Prostate gland (tissue), 2 donors: ENCODE data around the gene ATPAF2. TPM values are rescaled to one million over a fixed set of nuclear protein-coding genes. Genes with fewer than 3 reads are reported as not detected.

Source experiments
- DNase-seq: peaks from one replicate; pipeline ENCODE4 v3.0.0-alpha.2; 2019; ENCODE audit warnings: low spot score
- H3K27ac ChIP-seq, 2 donors: fragments of 200-600 bp; sonication (generic); 2 replicates each; pipeline ENCODE4 v1.5.1; 2017 to 2019
- H3K27me3 ChIP-seq: fragments of 200-600 bp; sonication (generic); replicated peaks from 2 replicates; pipeline ENCODE4 v1.5.1; 2019; ENCODE audit not compliant: insufficient read depth
- H3K36me3 ChIP-seq, 2 donors: fragments of 200-600 bp; sonication (generic); 1 replicate in 1 of 2; 2 replicates in 1 of 2; pipeline versions ENCODE4 v1.5.1 to v1.8.1; 2017 to 2019
- H3K4me1 ChIP-seq: fragments of 200-600 bp; sonication (generic); replicated peaks from 2 replicates; pipeline ENCODE4 v1.5.1; 2019
- H3K4me3 ChIP-seq, 2 donors: fragments of 200-600 bp; sonication (generic); 2 replicates each; pipeline ENCODE4 v1.5.1; 2017 to 2019
- H3K9me3 ChIP-seq: fragments of 200-600 bp; sonication (generic); 2 replicates; pipeline ENCODE4 v1.5.1; 2017
- POLR2A ChIP-seq: fragments of 450-650 bp; IDR thresholded peaks from one replicate; pipeline ENCODE4 v1.6.1; 2016; ENCODE audit warnings: antibody characterized with exemption, mild to moderate bottlenecking
- POLR2AphosphoS5 ChIP-seq: sonication (generic); formaldehyde crosslinking; IDR thresholded peaks from one replicate; pipeline ENCODE4 v1.6.1; 2017; ENCODE audit warnings: antibody characterized with exemption
- WGBS: methylation state at CpG from one replicate; pipeline ENCODE4 v1.1.5; 2018; 5-methylcytosine and 5-hydroxymethylcytosine counted together
- intact Hi-C: fragments of 100-400 bp; cut with DNase I; formaldehyde crosslinking; loops from one replicate; pipeline ENCODE4 v1.14.2; 2022
- total RNA-seq, 2 donors: library from RNA; depleted of rRNA; stranded (reverse); fragments of >200 nt; gene quantifications; one replicate each; pipeline ENCODE4 v1.1.0, GENCODE V29; 2016
- TF ChIP-seq, protein P1 (sequence below), 4 experiments: fragments of 200-600 bp in 2 of 4; fragments of 450-650 bp in 2 of 4; sonication (generic) in 2 of 4; IDR thresholded peaks; 1 replicate in 3 of 4; 2 replicates in 1 of 4; pipeline ENCODE4 v1.5.1; 2016 to 2019; ENCODE audit warnings: antibody characterized with exemption in 4 of 4, mild to moderate bottlenecking in 2 of 4, moderate library complexity in 2 of 4

The ATPAF2 gene
- total RNA-seq, 2 donors from 2014 or later, result 17.7 to 30.5 TPM

DNA sequence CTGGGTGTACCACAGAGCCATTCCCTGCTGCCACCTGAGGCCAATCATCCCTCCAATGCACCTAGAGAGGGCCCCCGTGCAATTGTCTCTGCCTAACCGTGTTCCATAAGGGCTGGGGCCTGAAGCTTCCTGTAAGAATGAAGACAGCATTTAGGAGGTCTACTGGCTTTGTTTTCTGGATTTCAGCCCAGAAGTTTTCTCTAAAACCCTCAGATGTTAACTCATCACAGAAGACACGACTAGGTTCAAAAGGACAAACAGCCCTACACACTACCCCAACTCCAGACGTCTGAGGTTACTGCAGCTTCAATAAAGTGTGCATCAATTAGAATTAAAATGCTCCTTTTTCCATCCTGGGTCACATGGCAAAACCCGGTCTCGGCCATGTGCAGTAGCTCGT is 38.0 kb upstream of the ATPAF2 start:
- no peaks in the 10 kb centered on the region for H3K4me1 ChIP-seq
- no peak for DNase-seq
- no peak overlapping the region for H3K4me3 ChIP-seq
- H3K27ac ChIP-seq, result no peak overlapping the region
- H3K36me3 ChIP-seq, result no peaks in the 10 kb centered on the region
- 58% methylated on average over 7 of the region's 7 CpGs for WGBS
- intact Hi-C loops, result no loop called here
- TF ChIP-seq, protein P1, sequence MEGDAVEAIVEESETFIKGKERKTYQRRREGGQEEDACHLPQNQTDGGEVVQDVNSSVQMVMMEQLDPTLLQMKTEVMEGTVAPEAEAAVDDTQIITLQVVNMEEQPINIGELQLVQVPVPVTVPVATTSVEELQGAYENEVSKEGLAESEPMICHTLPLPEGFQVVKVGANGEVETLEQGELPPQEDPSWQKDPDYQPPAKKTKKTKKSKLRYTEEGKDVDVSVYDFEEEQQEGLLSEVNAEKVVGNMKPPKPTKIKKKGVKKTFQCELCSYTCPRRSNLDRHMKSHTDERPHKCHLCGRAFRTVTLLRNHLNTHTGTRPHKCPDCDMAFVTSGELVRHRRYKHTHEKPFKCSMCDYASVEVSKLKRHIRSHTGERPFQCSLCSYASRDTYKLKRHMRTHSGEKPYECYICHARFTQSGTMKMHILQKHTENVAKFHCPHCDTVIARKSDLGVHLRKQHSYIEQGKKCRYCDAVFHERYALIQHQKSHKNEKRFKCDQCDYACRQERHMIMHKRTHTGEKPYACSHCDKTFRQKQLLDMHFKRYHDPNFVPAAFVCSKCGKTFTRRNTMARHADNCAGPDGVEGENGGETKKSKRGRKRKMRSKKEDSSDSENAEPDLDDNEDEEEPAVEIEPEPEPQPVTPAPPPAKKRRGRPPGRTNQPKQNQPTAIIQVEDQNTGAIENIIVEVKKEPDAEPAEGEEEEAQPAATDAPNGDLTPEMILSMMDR (IDR thresholded peaks at IDR 0.05), result no peak
- TF ChIP-seq POLR2A (no peak), POLR2AphosphoS5 (no peak)
- no peaks in the 10 kb centered on the region for H3K9me3 ChIP-seq
- no peaks in the 10 kb centered on the region for H3K27me3 ChIP-seq

DNA sequence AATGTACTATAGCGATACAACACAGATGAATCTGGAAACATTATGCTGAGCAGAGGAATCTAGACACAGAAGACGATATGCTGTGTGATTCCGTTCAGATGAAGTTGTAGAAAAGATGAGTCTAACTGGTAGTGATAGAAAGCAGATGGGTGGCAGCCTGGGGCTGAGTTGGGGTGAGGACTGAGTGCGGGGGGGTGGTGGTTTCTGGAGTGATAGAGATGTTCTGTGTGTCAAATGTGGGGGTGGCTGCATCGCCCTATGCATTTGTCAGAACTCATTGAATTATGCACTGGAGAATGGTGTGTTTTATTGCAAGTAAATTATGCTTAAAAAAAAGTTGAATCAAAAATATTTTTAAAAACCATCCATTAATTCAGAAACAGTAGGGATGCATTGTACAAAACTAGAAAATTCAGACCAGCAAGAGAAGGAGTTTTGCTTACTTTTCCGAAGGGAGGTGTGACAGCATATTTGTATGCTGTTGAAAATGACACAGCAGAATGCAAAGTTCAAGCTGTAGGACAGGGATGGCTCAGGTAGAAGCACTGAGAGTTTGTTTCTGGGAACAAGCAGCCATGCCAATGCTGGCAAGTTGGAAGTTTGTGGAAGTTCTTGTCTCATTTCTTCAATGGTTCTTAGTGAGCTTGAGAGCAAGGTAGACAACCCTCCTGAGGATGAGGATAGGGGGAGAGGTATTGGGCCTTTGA is 35.8 kb upstream of the ATPAF2 start:
- Histone ChIP-seq H3K27ac (no peak overlapping the region), H3K27me3 (no peaks in the 10 kb centered on the region), H3K9me3 (no peaks in the 10 kb centered on the region), H3K4me1 (no peaks in the 10 kb centered on the region), H3K36me3 (no peaks in the 10 kb centered on the region), H3K4me3 (no peak overlapping the region)
- DNase-seq, result no peak
- intact Hi-C loops, result no loop called here
- 80% methylated on average over 6 of the region's 6 CpGs for WGBS
- TF ChIP-seq POLR2AphosphoS5 (no peak), POLR2A (no peak)
- TF ChIP-seq, protein P1 (IDR thresholded peaks at IDR 0.05), result no peak

DNA sequence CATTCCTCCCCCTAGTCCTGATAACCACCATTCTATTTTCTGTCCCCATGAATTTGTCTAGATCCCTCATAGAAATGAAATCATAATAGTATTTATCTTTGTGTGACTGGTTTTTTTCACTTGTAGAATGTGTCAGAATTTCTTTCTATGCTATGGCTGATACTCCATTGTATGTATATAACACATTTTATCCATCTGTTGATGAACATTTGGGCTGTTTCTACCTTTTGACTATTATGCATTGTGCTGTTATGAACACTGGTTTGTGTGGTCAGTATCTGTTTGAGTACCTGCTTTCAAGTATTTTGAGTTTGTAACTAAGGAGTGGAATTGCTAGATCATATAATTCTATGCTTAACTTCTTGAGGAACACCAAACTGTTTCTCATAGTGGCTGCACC is 32.8 kb upstream of the ATPAF2 start:
- no peak for DNase-seq
- no peak overlapping the region for H3K4me3 ChIP-seq
- intact Hi-C loops, result no loop called here
- TF ChIP-seq, protein P1 (IDR thresholded peaks at IDR 0.05), result no peak
- TF ChIP-seq POLR2A, result no peak
- no peak for TF ChIP-seq POLR2AphosphoS5
- no peaks in the 10 kb centered on the region for H3K36me3 ChIP-seq
- no peaks in the 10 kb centered on the region for H3K27me3 ChIP-seq
- H3K9me3 ChIP-seq, result no peaks in the 10 kb centered on the region
- H3K4me1 ChIP-seq, result no peaks in the 10 kb centered on the region
- no peak overlapping the region for H3K27ac ChIP-seq

DNA sequence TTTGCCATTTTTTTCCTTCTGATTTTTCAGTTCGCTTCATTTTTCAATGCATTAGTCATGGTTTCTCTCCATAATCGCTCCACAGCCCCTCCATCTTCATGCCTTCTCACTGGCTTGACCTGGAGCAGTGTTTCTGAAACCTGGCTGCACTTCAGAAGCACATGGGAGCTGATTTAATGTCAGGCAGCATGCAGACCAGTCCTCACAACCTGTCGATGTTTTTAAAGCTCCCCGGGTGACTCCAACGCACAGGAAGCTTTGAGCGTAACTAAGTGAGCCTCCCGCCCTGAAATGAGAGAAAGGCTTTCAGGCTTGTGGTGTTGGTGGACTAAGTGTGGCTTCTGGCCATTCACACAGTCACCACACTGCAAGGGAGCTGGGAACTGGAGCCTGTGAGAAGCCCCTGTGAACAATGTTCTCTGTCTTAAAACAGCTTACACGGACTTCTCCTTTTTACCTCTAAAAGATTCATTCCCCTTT is 31.9 kb upstream of the ATPAF2 start:
- H3K27me3 ChIP-seq, result no peaks in the 10 kb centered on the region
- WGBS, result 14% methylated on average over 8 of the region's 8 CpGs
- H3K27ac ChIP-seq, result no peak overlapping the region
- no peaks in the 10 kb centered on the region for H3K9me3 ChIP-seq
- no peak for DNase-seq
- no peaks in the 10 kb centered on the region for H3K36me3 ChIP-seq
- H3K4me3 ChIP-seq, result no peak overlapping the region
- H3K4me1 ChIP-seq, result no peaks in the 10 kb centered on the region
- TF ChIP-seq, protein P1 (IDR thresholded peaks at IDR 0.05), result no peak
- TF ChIP-seq POLR2AphosphoS5, result no peak
- TF ChIP-seq POLR2A, result no peak
- intact Hi-C loops, result no loop called here

DNA sequence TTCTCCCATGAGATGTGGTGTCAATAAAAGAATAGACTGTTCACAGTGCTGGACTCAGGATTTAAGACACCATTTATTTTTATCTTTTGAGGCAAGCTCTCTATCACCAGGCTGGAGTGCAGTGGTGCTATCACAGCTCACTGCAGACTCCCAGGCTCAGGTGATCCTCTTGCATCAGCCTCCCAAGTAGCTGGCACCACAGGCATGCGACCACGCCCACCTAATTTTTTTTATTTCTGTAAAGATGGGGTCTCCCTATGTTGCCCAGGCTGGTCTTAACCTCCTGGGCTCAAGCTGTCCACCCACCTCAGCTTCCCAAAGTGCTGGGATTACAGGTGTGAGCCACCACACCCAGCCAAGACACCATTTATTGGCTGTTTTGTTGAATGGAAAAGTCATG is 30.1 kb upstream of the ATPAF2 start:
- no peak for DNase-seq
- no peak overlapping the region for H3K4me3 ChIP-seq
- H3K9me3 ChIP-seq, result no peaks in the 10 kb centered on the region
- no peaks in the 10 kb centered on the region for H3K36me3 ChIP-seq
- WGBS, result 98% methylated on average over 2 of the region's 2 CpGs
- no peaks in the 10 kb centered on the region for H3K27me3 ChIP-seq
- intact Hi-C loops, result no loop called here
- H3K27ac ChIP-seq, result no peak overlapping the region
- no peaks in the 10 kb centered on the region for H3K4me1 ChIP-seq
- TF ChIP-seq POLR2AphosphoS5, result no peak
- TF ChIP-seq, protein P1 (IDR thresholded peaks at IDR 0.05), result no peak
- TF ChIP-seq POLR2A, result no peak
